Nasal cavity respiratory epithelium epithelial cell of viscerocranial mucosa (primary cell): Measurements from ENCODE around the gene ZNF566. TPM values are rescaled to one million over a fixed set of nuclear protein-coding genes. Genes with fewer than 3 reads are reported as not detected.

ENCODE experiments used
- total RNA-seq: library from RNA; depleted of rRNA; stranded (reverse); fragments of >200 nt; gene quantifications from 2 replicates; pipeline ENCODE4 v1.2.3, GENCODE V29; 2014

ZNF566 gene
- total RNA-seq: 5.5 and 12.9 TPM in 2 replicates

DNA sequence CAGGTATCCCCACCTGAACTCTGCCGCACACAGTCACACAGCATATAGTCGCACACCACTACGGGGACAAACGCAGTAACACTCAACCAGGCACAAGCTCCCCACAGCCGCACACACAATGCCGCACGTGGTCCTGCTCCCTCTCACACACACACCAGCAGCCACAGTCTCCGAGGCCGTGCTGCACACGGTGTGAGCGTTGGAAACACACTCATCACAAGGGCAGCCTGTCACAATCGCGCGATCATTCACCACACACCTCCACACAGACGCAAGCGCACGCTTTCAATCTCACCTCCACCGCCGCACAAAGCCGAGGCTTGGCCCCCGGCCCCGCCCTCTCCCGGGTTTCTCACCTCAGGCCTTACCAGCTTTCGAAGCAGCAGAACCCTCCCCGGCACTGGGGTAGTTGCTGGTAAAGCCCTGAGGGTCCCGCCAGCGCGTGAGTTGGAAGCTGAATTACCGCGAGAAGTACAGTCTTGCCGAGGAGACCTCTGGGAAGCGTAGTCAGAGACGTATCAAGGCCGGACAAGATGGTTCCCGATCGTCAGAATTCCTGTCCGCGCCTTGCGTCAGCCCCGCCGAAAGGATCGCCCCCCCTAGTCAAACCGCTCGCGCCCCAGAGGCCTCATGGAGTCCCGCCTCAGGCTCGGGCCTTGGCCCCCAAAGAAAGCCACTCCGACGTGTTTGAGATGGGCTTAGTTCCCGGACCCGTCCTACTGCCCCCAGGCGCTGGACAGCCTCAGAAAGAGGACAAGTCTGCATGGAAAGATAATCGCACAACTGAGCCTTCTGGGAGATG is at the start of gene ZNF566:
TSS of gene ZNF566 (minus strand) at position 444 of the 802 bp plus-strand sequence. CDS start 13,004 bp downstream, outside the sequence.

DNA sequence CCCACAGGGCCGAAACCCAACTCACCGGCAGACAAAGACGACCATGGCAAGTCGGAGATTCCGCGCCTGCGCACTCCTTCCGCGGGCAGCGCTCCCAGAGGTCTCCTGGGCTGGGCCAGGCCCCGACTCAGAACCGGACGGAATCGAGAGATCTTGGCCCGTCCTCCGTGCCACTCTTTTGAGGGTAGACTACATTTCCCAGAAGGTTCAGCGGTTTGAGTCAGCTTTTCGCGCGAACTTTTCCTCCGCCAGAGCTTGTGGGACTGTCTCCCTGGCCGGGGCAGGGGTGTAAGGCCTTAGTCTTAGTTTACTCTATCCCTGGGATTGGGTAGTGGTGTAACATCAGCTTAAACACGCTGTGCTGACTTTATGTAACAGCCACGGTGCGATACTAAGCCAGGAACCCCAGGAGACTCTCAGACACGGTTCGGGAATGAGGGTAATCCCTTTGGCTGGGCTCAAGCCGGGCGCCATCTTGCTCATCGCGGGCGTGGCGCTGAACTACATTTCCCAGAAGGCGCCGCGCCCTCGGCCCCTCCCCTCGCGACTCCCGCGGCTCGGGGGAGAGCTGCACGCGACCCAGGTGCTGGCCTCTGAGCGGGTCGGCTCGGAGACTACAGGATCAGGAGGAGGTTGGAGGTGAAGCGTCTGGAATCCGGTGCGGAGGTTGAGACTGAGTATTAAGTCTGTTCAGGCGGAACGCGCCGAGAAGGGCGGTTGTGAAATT is 39.0 kb upstream of the ZNF566 start, which contains the start of gene ZNF260:
TSS of gene ZNF260 (minus strand) at position 78 of the 727 bp plus-strand sequence. CDS start 13,033 bp downstream, outside the sequence.

DNA sequence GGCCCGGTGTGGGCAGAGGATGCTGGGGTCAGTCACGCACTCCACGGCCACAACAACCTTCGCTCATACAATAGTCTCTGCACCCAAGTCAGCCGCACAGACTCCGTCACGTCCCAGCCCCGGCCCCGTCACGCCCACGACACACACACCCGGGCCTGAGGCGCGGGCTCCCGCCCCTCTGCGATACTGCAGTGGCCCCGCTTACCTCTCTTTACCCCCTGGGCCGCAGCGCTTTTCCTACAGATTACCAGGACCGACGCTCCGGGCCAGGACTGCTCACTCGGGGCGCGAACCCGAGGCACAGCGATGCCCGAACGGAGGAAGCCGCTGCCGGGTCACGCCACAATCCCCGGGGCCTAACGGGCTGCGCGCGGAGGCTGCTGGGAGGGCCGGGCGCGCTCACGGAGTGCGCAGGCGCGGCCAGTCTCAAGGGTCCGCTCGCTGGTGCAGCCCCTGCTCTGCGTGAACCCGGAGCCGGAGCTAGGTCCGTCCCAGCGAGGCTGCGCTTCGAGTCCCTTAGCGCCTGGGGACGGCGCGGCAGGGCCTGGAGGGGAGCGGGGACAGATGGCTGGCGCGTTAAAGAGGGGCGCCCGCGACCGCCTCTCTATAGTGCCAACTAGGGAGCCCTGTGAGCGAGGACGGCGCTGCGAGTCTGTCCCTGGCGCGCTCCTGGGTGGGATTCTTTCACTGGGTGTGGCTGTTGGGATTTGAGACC is 70.9 kb downstream of the ZNF566 start, which contains the start of gene ZFP82:
TSS of gene ZFP82 (minus strand) at position 358 of the 715 bp plus-strand sequence. CDS start 8,855 bp downstream, outside the sequence.

Other genes starting within 250 kb of the ZNF566 start
- 1.7 and 2.8 TPM in 2 replicates for gene ZFP14, start 110.4 kb downstream of the ZNF566 start, total RNA-seq
- gene ZFP82, start 70.9 kb downstream of the ZNF566 start, total RNA-seq: 3.8 and 7.8 TPM in 2 replicates
- gene ZNF260, start 38.7 kb upstream of the ZNF566 start, total RNA-seq: 16.4 and 24.0 TPM in 2 replicates
- gene ZNF529, start 83.7 kb upstream of the ZNF566 start, total RNA-seq: 9.9 and 14.4 TPM in 2 replicates
- gene ZNF382, start 115.8 kb upstream of the ZNF566 start, total RNA-seq: 4.1 and 5.8 TPM in 2 replicates
- gene ZNF461, start 177.3 kb upstream of the ZNF566 start, total RNA-seq: 11.6 and 13.7 TPM in 2 replicates
- 8.9 and 11.5 TPM in 2 replicates for gene ZNF567, start 198.1 kb upstream of the ZNF566 start, total RNA-seq